ENCODE results near the gene KCNIP4.
"Not testable (repeated sequence)": the region's sequence is repeated elsewhere in the genome, so short reads cannot be mapped to it uniquely, and the experiment has no call there.

The KCNIP4 gene

DNA sequence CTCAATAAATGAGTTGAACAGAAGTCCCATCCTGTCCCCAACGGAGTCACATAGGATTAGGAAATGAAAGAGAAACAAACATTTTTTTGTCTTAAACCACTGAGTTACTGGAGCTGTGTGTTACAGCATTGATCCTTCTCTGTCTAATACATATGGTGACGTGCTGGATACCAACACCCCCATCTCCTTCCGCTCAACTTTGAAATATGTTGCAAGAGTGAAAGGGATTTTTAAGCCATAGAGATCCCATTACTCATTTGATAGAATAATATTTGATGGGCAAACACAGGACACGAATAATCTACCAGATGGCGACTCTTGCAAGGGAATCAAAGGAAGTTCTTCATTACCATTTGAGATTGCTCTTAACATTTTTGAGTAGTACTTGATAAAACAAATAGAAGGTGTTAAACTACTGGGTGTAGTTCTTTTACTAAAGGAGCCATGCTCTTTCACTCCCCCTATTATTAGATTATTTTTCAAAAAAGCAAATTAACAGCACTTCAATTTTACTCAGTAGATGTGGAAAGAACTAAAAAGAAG lies 1107.9 kb downstream of the KCNIP4 start:
- Mint-ChIP-seq H3K27me3 (no peaks in the 10 kb centered on the region), H3K27ac (no peak overlapping the region), H3K36me3 (no peaks in the 10 kb centered on the region), H3K4me3 (no peak overlapping the region), H3K9me3 (peaks cover 0 to 7% of the 10 kb centered on the region in 2 donors), H3K4me1 (no peaks in the 10 kb centered on the region)
- ATAC-seq (replicated peaks) (no peak), DNase-seq (no peak)

DNA sequence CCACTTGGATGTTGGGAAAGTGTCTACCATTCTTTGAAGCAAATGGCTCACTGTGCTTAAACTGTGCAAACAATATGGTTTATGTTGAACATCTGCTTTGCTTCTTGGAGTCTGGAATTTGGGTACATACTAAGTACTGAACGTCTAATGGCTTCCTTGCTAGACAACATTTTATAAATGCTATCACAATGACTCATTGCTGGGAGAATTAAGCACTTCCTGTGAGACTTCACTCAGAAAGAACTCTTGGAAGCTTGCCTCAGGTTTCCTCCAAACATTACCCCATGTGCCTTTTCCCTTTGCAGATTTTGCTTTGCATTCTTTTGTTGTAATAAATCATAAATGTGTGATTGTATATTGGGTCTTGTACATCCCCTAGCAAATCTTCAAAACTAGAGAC lies 1108.6 kb downstream of the KCNIP4 start:
- ATAC-seq (replicated peaks): no peak
- DNase-seq: no peak
- Mint-ChIP-seq H3K27me3 (no peaks in the 10 kb centered on the region), H3K9me3 (peaks cover 0 to 6% of the 10 kb centered on the region in 2 donors), H3K4me1 (no peaks in the 10 kb centered on the region), H3K4me3 (no peak overlapping the region), H3K36me3 (no peaks in the 10 kb centered on the region), H3K27ac (no peak overlapping the region)

DNA sequence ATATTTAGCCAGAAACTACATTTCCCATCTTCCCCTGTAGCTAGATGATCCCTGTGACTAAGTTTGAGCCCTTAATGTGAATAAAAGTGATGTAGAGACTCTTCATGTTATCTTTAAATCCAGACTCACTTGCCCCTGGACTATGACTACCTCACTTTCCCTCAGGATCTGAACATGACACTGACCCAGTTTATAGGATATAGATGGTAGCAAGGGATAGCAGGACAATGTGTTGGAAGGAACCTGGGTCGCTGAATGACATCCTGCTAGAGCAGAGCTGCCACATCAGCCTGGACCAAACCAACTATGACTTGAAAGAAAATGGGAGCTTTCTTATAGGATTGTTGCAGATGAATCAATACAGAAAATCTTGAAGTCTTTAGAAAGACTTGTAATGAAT lies 1110.1 kb downstream of the KCNIP4 start:
- ATAC-seq (replicated peaks) (no peak), DNase-seq (no peak)
- Mint-ChIP-seq H3K36me3 (no peaks in the 10 kb centered on the region), H3K4me1 (no peaks in the 10 kb centered on the region), H3K27ac (no peak overlapping the region), H3K4me3 (no peak overlapping the region), H3K27me3 (no peaks in the 10 kb centered on the region), H3K9me3 (peaks cover 0 to 6% of the 10 kb centered on the region in 2 donors)

DNA sequence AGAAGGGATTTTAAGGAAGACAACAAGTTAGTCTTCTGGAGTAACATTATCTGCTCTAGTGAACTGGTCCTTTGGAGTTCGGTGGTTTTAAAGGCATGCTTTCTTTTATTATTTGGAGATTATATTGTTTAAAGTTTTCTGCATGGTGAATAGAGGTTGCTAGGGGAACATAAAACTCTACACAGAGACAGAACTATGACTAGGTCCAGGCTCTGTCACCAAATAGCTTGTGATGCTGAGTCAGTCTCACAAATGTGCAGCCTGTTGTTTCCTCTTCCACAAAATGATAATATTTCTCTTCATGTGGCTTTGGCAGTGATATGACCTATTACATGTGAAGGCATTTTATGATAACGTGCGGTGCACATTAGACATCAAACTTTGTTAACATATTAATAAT lies 1115.7 kb downstream of the KCNIP4 start:
- Mint-ChIP-seq H3K9me3 (peaks cover 0 to 5% of the 10 kb centered on the region in 2 donors), H3K4me3 (no peak overlapping the region), H3K36me3 (no peaks in the 10 kb centered on the region), H3K4me1 (no peaks in the 10 kb centered on the region), H3K27me3 (no peaks in the 10 kb centered on the region), H3K27ac (no peak overlapping the region)
- DNase-seq (no peak), ATAC-seq (replicated peaks) (no peak)

DNA sequence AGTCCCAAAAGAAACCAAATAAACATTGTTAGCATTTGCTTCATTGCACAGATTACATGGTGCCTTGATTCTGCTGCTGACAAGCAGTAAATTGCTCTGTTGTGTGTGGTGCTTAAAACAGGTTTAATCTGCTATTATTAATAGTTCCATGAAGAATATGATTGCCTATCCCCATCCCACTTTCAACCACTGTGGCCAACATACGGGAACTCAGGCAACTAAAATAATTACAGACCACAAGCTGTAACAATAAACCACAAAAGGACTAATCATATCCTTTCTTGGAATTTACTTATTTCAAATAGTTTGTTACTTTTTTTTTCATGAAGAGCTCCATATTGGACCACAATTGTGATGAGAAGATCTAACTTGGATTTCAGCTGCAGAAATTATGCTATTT lies 1116.8 kb downstream of the KCNIP4 start:
- H3K9me3 Mint-ChIP-seq: peaks cover 0 to 4% of the 10 kb centered on the region in 2 donors
- H3K4me3 Mint-ChIP-seq: no peak overlapping the region
- DNase-seq (no peak), ATAC-seq (replicated peaks) (no peak)
- H3K27me3 Mint-ChIP-seq: no peaks in the 10 kb centered on the region
- H3K4me1 Mint-ChIP-seq: no peaks in the 10 kb centered on the region
- H3K36me3 Mint-ChIP-seq: no peaks in the 10 kb centered on the region
- H3K27ac Mint-ChIP-seq: no peak overlapping the region

DNA sequence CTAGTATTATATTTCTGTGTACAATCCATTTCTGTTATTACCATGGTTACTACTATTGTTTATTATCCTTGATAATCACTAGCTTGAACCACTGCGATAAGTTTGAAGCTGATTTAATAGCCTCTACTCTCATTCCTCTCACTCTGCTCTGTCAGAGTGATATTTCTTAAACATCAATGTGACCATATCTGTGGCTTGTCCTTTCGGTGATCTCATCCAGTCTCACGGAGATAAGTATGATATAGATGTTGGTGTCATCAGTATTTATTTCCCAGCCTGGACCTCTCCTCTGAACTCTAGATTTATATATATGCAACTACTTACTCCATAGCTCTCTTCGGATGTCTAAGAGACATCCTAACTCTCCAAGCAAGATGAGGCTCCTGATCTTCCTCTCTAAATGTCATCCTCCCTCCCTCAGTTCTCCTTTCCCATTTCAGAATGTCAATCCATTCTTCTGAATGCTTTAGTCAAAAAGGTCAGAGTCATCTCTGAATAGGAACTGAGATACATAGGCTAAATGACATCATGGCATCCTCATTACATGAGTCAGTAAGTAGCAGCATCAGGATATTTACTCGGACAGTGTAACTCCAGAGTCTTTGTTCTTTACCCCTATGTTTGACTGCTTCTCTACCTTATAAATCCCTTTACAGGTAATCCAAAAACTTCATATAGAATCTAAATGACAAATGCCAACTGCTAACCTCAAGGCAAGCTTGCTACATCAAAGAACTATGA lies 1118.8 kb downstream of the KCNIP4 start:
- Mint-ChIP-seq H3K4me3 (no peak overlapping the region), H3K4me1 (no peaks in the 10 kb centered on the region), H3K9me3 (peaks cover 7 to 8% of the 10 kb centered on the region in 2 donors), H3K36me3 (no peaks in the 10 kb centered on the region), H3K27ac (no peak overlapping the region), H3K27me3 (no peaks in the 10 kb centered on the region)
- ATAC-seq (replicated peaks): no peak
- no peak for DNase-seq

DNA sequence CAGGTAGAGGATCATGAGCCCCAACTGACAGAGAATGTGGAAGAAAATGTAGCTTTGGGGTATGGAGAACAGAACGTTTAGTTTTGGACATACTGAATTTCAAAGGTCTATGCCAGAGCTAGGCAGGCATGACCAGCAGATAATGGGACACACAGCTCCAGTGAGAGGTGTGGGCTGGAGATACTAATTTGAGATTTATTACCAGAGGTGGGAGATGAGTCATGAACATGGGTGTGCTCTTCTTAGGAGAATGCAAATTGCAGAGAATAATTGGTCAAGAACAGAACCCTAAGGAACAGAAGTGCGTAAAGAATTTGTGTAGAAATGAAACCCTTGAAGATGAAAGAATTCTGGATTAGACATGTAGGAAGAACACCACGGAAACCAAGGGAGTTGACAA lies 1123.1 kb downstream of the KCNIP4 start:
- H3K4me3 Mint-ChIP-seq: no peak overlapping the region
- ATAC-seq (replicated peaks) (no peak), DNase-seq (no peak)
- H3K36me3 Mint-ChIP-seq: no peaks in the 10 kb centered on the region
- H3K27ac Mint-ChIP-seq: no peak overlapping the region
- H3K27me3 Mint-ChIP-seq: no peaks in the 10 kb centered on the region
- peaks cover 8 to 9% of the 10 kb centered on the region in 2 donors for H3K9me3 Mint-ChIP-seq
- no peaks in the 10 kb centered on the region for H3K4me1 Mint-ChIP-seq

DNA sequence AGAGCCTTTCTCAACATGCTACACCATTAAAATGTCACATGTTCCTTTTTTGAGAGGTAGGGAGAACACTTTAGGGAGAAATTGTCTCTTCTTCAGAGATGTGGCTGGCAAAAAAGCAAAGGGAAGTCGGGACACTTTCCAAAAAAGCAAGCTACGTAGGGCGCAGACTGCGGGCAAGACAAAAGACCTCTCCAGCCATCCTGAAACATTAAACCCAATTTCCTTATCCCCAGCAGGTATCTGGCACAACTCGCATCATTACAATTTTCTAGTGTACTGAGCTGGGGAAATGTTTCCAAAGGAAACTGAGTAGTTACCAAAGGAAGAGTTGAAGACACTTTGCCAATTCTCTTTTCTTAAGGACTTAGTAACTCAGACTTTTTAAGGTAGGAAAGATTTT lies 1132.3 kb downstream of the KCNIP4 start:
- DNase-seq: no peak
- peaks cover 0 to 3% of the 10 kb centered on the region in 2 donors for H3K9me3 Mint-ChIP-seq
- ATAC-seq (replicated peaks): no peak
- H3K27me3 Mint-ChIP-seq: no peaks in the 10 kb centered on the region
- H3K27ac Mint-ChIP-seq: no peak overlapping the region
- H3K36me3 Mint-ChIP-seq: no peaks in the 10 kb centered on the region
- H3K4me3 Mint-ChIP-seq: no peak overlapping the region
- no peaks in the 10 kb centered on the region for H3K4me1 Mint-ChIP-seq

DNA sequence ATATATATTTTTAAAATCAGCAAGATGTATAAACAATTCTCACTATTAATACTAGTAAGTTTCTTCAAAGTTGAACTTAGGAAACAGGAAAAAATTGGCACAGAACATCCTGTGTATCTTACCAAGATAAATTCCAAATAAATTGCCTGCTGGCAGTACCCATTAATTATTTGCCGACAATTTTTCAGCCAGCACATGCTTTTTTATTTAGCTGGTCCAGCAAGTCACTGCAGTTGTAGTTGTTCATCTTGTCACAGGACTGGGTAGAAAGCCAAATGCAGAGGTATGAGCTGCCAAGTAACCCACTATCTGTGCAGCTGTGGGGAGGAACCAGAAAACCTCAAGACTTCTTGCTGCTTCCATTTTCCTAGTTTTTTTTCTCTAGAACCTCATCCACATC lies 1134.9 kb downstream of the KCNIP4 start:
- Mint-ChIP-seq H3K27ac (no peak overlapping the region), H3K4me1 (no peaks in the 10 kb centered on the region), H3K9me3 (peaks cover 0 to 3% of the 10 kb centered on the region in 2 donors), H3K4me3 (no peak overlapping the region), H3K36me3 (no peaks in the 10 kb centered on the region), H3K27me3 (no peaks in the 10 kb centered on the region)
- DNase-seq (no peak), ATAC-seq (replicated peaks) (no peak)

DNA sequence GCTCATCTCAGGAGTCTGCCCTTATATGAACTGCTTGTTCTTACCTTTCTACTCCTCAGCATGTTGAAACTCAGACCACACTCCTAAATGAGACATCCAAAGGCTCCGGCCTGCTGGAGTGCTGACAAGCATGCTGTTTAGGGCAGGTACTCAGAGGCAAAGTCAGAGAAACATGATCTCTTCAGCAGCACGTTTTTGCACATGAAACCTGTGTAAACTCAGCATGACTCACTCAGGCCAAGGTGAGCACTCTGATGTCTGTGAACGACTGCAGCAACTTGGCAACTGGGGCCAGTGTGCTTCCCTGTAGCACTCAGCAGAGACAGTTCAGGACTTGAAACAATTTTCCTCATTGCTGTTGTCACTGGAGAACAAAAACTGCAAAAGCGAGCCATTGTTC lies 1138.8 kb downstream of the KCNIP4 start:
- no peak overlapping the region for H3K27ac Mint-ChIP-seq
- no peaks in the 10 kb centered on the region for H3K4me1 Mint-ChIP-seq
- no peaks in the 10 kb centered on the region for H3K36me3 Mint-ChIP-seq
- ATAC-seq (replicated peaks) (no peak), DNase-seq (no peak)
- H3K9me3 Mint-ChIP-seq: peaks cover 0 to 3% of the 10 kb centered on the region in 2 donors
- no peaks in the 10 kb centered on the region for H3K27me3 Mint-ChIP-seq
- no peak overlapping the region for H3K4me3 Mint-ChIP-seq

DNA sequence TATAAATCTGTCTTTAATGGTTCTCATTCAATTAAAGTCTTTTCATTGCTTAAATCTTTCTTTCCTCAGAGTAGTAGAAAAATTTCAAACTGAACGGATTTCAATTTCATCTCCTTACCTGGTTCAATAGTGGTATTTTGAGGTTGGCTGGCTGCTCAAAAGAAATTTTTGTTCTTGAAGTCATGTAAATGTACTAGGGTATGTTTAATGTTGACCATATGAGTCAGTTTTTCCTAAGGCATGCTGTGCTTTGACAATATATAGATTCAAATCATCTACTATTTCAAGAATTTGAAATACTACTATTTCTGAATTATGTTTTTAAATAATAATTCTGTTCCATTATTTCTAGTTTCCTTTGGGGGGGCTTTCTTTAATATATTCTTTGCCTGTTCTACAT lies 1142.9 kb downstream of the KCNIP4 start:
- Mint-ChIP-seq H3K4me1 (no peaks in the 10 kb centered on the region), H3K9me3 (peaks cover 3 to 8% of the 10 kb centered on the region in 2 donors), H3K27ac (no peak overlapping the region), H3K4me3 (no peak overlapping the region), H3K36me3 (no peaks in the 10 kb centered on the region), H3K27me3 (no peaks in the 10 kb centered on the region)
- DNase-seq: no peak
- ATAC-seq (replicated peaks): no peak

DNA sequence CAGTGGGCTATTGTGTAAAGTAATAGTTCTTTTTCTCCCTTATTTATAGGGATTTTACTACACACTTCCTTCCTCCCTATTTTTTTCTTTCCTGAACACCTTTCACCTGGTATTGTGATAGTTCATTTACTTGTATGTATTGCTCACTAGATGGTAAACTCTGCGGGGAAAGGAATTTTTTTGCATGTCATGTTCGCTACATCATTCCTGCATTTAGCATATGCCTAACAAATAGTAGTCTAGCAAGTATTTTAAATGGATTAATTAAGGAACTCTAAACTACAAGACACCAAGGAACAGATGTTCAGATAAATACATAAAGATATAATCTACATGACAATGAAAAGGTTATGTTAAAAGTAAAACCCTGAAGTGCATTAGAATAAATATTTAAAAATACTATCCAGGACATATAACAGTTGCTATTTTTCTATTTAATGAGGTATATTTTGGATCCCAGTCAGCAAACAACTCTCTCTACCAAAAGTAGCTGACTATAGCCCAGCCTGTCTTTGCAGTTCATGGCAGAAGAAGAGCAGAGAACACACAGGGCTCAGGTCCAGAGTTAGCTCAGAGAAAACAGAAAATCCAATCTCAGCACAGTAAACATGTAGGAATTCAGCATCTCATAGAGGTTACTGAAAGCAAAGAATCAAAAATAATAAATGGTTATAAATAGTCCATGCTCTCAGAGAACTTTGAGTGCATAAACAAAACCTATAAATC lies 1160.5 kb downstream of the KCNIP4 start:
- Mint-ChIP-seq H3K27ac (no peak overlapping the region), H3K9me3 (peaks cover 5% of the 10 kb centered on the region in 2 donors), H3K4me3 (no peak overlapping the region), H3K36me3 (peaks cover 0 to 2% of the 10 kb centered on the region in 2 donors), H3K27me3 (no peaks in the 10 kb centered on the region), H3K4me1 (no peaks in the 10 kb centered on the region)
- ATAC-seq (replicated peaks) (no peak), DNase-seq (no peak)

DNA sequence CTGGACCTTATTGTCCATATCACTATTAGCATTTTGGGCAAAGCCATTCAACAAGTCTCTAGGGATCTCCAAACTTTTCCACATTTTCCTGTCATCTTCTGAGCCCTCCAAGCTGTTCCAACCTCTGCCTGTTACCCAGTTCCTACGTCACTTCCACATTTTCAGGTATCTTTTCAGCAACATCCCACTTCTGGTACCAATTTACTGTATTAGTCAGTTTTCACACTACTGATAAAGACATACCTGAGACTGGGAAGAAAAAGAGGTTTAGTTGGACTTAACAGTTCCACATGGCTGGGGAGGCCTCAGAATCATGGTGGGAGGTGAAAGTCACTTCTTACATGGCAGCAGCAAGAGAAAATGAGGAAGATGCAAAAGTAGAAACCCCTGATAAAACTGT lies 1165.4 kb downstream of the KCNIP4 start:
- ATAC-seq (replicated peaks); DNase-seq; H3K4me3 Mint-ChIP-seq; H3K27me3 Mint-ChIP-seq; H3K27ac Mint-ChIP-seq; H3K4me1 Mint-ChIP-seq; H3K36me3 Mint-ChIP-seq: not testable (repeated sequence)
- peaks cover 27 to 28% of the 10 kb centered on the region in 2 donors for H3K9me3 Mint-ChIP-seq

DNA sequence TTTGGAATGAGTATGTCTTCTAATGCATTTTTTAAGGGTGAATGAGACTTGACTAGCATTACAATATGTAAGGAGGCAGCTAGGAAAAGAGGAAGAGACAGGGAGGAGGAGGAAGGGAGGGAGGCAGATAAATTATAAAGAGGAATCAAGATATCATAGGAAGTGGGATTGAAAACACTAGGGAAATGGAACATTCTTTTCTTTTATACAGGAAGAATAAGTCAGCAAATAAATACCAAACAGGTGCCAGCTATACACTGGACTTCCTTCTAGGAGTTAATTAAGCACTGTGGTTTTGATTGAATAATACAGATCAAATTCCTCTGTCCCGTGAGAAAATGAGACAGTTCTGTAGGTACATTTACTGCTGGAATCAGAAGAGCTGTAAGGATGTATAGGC lies 1169.7 kb downstream of the KCNIP4 start:
- Mint-ChIP-seq H3K27me3 (peaks cover 0 to 8% of the 10 kb centered on the region in 2 donors), H3K27ac (no peak overlapping the region), H3K36me3 (peaks cover 0 to 9% of the 10 kb centered on the region in 2 donors), H3K4me1 (no peaks in the 10 kb centered on the region), H3K4me3 (no peak overlapping the region), H3K9me3 (peaks cover 32 to 38% of the 10 kb centered on the region in 2 donors)
- ATAC-seq (replicated peaks): no peak
- DNase-seq: no peak
